ENCODE measurements around the gene RYR1. TPM values are rescaled to one million over a fixed set of nuclear protein-coding genes. Genes with fewer than 3 reads are reported as not detected.
"Not testable (repeated sequence)": the region's sequence is repeated elsewhere in the genome, so short reads cannot be mapped to it uniquely, and the experiment has no call there.

The RYR1 gene
- total RNA-seq, 2 donors from 2014 or later = 13.2 to 41.5 TPM

GRCh38 chr19:38495375-38495774 lies 61.9 kb downstream of the RYR1 start:
- H3K4me3 Mint-ChIP-seq; ATAC-seq (replicated peaks); H3K27ac Mint-ChIP-seq; H3K27me3 Mint-ChIP-seq; H3K9me3 Mint-ChIP-seq: not testable (repeated sequence)
- Mint-ChIP-seq H3K4me1 (peaks cover 10% of the 10 kb centered on the region), H3K36me3 (ENCODE audit: low read depth) (peaks cover 35% of the 10 kb centered on the region)

GRCh38 chr19:38496116-38496515 lies 62.6 kb downstream of the RYR1 start:
- Mint-ChIP-seq H3K4me3 (no peak overlapping the region), H3K27ac (no peak overlapping the region), H3K9me3 (no peaks in the 10 kb centered on the region), H3K27me3 (peaks cover 3% of the 10 kb centered on the region), H3K36me3 (ENCODE audit: low read depth) (peaks cover 31% of the 10 kb centered on the region), H3K4me1 (peaks cover 4% of the 10 kb centered on the region)
- no peak for ATAC-seq (replicated peaks)

- Mint-ChIP-seq H3K36me3 (ENCODE audit: low read depth) (peaks cover 33% of the 10 kb centered on the region), H3K27ac (no peak overlapping the region), H3K9me3 (no peaks in the 10 kb centered on the region), H3K27me3 (peaks cover 3% of the 10 kb centered on the region), H3K4me1 (peaks cover 4% of the 10 kb centered on the region), H3K4me3 (no peak overlapping the region)
- ATAC-seq (replicated peaks) = no peak
These were observed 63.4 kb downstream of the RYR1 start for GRCh38 chr19:38496603-38497487.

GRCh38 chr19:38497907-38498306 lies 64.4 kb downstream of the RYR1 start:
- no peak for ATAC-seq (replicated peaks)
- Mint-ChIP-seq H3K9me3 (no peaks in the 10 kb centered on the region), H3K36me3 (ENCODE audit: low read depth) (peaks cover 26% of the 10 kb centered on the region), H3K27me3 (no peaks in the 10 kb centered on the region), H3K27ac (peak overlapping the region; percentile 11), H3K4me1 (no peaks in the 10 kb centered on the region), H3K4me3 (no peak overlapping the region)

DNA sequence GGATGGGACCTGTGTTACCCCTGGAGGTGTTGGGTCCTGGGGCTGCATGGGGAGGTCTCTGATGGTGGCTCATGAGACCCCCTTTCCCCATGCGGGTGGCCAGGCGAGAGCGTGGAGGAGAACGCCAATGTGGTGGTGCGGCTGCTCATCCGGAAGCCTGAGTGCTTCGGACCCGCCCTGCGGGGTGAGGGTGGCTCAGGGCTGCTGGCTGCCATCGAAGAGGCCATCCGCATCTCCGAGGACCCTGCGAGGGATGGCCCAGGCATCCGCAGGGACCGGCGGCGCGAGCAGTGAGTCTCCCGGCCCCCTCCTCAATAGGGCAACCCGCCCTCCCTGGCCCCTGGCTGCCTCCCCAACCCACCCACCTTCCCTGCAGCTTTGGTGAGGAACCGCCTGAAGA lies 66.0 kb downstream of the RYR1 start:
- ATAC-seq (replicated peaks) = no peak
- Mint-ChIP-seq H3K9me3 (no peaks in the 10 kb centered on the region), H3K27ac (no peak overlapping the region), H3K4me1 (peaks cover 4% of the 10 kb centered on the region), H3K36me3 (ENCODE audit: low read depth) (peaks cover 35% of the 10 kb centered on the region), H3K27me3 (no peaks in the 10 kb centered on the region), H3K4me3 (no peak overlapping the region)

DNA sequence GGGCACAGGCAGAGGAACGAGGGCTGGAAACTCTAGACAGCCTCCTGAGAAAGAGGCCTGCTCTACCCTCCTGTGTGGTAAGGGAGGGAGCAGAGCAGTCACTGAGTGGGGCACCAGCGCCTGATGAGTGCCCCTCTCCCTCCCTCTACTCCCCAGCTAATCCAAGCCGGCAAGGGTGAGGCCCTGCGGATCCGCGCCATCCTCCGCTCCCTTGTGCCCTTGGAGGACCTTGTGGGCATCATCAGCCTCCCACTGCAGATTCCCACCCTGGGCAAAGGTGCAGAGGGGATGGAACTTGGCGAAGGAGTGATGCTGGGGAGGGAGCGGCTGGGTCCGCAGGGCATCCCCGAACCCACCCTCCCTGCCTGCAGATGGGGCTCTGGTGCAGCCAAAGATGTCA lies 67.0 kb downstream of the RYR1 start:
- H3K4me3 Mint-ChIP-seq = no peak overlapping the region
- no peak overlapping the region for H3K27ac Mint-ChIP-seq
- peaks cover 40% of the 10 kb centered on the region for H3K36me3 Mint-ChIP-seq (ENCODE audit: low read depth)
- no peaks in the 10 kb centered on the region for H3K27me3 Mint-ChIP-seq
- peaks cover 4% of the 10 kb centered on the region for H3K4me1 Mint-ChIP-seq
- H3K9me3 Mint-ChIP-seq = no peaks in the 10 kb centered on the region
- ATAC-seq (replicated peaks) = no peak

DNA sequence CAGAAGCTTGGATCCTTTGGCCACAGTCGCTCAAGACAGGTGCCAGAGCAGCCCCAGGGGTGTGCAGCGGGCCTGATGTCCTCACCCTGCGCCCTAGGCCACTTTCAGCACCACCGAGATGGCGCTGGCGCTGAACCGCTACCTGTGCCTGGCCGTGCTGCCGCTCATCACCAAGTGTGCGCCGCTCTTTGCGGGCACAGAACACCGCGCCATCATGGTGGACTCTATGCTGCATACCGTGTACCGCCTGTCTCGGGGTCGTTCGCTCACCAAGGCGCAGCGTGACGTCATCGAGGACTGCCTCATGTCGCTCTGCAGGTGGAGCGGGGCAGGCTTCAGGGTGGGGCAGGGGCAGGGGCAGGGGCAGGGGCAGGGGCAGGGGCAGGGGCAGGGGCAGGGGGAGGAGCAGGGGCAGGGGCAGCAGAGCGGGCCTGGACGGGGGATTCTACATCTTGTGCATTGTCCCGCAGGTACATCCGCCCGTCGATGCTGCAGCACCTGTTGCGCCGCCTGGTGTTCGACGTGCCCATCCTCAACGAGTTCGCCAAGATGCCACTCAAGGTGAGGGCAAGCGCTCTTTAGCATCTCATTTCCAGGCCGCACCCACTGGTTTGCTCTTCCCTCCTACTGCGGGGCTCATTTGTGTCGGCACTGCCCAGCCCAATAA lies 69.1 kb downstream of the RYR1 start:
- no peak for ATAC-seq (replicated peaks)
- Mint-ChIP-seq H3K4me3 (no peak overlapping the region), H3K27me3 (no peaks in the 10 kb centered on the region), H3K4me1 (peaks cover 4% of the 10 kb centered on the region), H3K36me3 (ENCODE audit: low read depth) (peaks cover 47% of the 10 kb centered on the region), H3K9me3 (no peaks in the 10 kb centered on the region), H3K27ac (no peak overlapping the region)

- Mint-ChIP-seq H3K36me3 (ENCODE audit: low read depth) (peaks cover 52% of the 10 kb centered on the region), H3K27ac (no peak overlapping the region), H3K4me1 (peaks cover 4% of the 10 kb centered on the region), H3K9me3 (no peaks in the 10 kb centered on the region), H3K27me3 (no peaks in the 10 kb centered on the region), H3K4me3 (no peak overlapping the region)
- ATAC-seq (replicated peaks) = no peak
These were observed 69.6 kb downstream of the RYR1 start for GRCh38 chr19:38503077-38503410.

DNA sequence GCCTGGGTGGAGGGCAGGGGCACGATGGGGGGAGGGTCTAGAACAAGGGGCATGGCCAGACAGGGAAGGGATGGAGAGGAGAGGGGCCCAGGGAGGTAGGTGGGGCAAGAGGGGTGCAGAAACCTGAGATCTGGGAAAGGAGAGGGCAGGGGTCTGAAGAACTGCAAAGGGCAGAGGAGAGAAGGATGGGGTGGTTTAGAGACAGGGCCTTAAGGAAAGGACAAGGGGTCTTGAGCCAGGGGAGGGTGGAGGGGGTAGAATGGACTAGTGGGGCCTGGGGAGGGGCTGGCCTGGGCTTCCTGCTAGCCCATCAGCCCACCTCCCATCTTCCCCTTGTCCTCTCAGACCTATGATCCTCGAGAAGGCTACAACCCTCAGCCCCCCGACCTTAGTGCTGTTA lies 72.5 kb downstream of the RYR1 start:
- H3K27me3 Mint-ChIP-seq = no peaks in the 10 kb centered on the region
- H3K4me1 Mint-ChIP-seq = peaks cover 4% of the 10 kb centered on the region
- H3K27ac Mint-ChIP-seq = no peak overlapping the region
- no peaks in the 10 kb centered on the region for H3K9me3 Mint-ChIP-seq
- H3K4me3 Mint-ChIP-seq = no peak overlapping the region
- peaks cover 56% of the 10 kb centered on the region for H3K36me3 Mint-ChIP-seq (ENCODE audit: low read depth)
- no peak for ATAC-seq (replicated peaks)

GRCh38 chr19:38506375-38506722 lies 72.9 kb downstream of the RYR1 start:
- H3K27me3 Mint-ChIP-seq = peaks cover 2% of the 10 kb centered on the region
- no peak for ATAC-seq (replicated peaks)
- H3K27ac Mint-ChIP-seq = no peak overlapping the region
- H3K4me3 Mint-ChIP-seq = peak overlapping the region; percentile 33
- no peaks in the 10 kb centered on the region for H3K9me3 Mint-ChIP-seq
- peaks cover 4% of the 10 kb centered on the region for H3K4me1 Mint-ChIP-seq
- peaks cover 55% of the 10 kb centered on the region for H3K36me3 Mint-ChIP-seq (ENCODE audit: low read depth)

DNA sequence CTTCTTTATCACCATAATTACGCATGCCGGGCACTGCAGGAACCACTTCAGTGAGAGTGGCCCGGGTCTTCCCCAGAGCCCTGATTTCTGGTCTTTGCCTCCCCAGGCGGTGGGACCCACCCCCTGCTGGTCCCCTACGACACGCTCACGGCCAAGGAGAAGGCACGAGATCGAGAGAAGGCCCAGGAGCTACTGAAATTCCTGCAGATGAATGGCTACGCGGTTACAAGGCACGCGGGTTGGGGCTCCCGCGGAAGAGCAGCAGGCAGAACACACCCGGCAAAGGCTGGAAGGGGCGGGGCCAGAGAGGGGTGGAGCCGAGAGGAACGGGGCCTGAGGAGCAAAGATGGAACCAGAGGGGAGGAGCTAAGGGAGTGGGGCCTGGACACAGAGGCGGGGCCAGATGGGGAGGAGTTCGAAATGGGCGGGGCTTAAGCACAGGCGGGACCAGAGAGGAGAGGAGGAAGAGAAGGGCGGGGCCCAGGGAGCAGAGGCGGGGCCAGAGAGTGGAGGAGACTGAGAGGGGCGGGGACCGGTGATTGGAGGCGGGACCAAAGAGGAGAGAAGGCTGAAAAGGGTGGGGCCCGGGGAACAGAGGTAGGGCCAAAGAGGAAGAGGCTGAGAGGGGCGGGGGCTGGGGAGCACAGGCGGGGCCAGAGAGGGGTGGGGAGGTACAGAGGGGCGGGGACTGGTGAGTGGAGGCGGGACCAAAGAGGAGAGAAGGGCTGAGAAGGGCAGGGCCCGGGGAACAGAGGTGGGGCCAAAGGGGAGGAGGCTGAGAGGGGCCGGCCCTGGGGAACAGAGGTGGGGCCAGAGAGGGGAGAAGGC lies 73.4 kb downstream of the RYR1 start:
- peaks cover 4% of the 10 kb centered on the region for H3K27me3 Mint-ChIP-seq
- H3K27ac Mint-ChIP-seq = no peak overlapping the region
- peak overlapping the region; percentile 33 for H3K4me3 Mint-ChIP-seq
- H3K9me3 Mint-ChIP-seq = no peaks in the 10 kb centered on the region
- ATAC-seq (replicated peaks) = peak; percentile 91
- H3K36me3 Mint-ChIP-seq (ENCODE audit: low read depth) = peaks cover 52% of the 10 kb centered on the region
- peaks cover 4% of the 10 kb centered on the region for H3K4me1 Mint-ChIP-seq

DNA sequence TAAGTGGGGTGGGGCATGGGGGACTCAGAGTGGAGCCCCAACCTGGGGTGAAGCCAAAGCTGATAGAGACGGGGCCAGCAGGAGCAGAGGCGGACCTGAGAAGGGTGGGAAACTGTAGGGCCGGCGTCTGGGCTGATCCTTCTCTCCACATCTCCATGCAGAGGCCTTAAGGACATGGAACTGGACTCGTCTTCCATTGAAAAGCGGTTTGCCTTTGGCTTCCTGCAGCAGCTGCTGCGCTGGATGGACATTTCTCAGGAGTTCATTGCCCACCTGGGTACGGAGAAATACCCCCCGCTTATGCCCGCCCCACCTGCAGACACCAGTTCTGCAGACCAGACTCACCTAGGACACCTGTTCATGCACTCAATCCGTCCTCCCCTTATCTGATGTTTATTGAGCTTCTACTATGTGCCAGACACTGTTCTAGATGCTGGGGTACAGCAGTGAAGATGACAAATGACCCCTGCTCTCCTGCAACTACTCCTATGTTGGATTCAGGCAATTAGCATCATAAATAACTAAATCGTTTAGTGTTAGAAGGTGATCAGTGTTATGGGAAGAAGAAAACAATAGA lies 74.1 kb downstream of the RYR1 start:
- no peak overlapping the region for H3K27ac Mint-ChIP-seq
- H3K27me3 Mint-ChIP-seq = peaks cover 4% of the 10 kb centered on the region
- peaks cover 4% of the 10 kb centered on the region for H3K4me1 Mint-ChIP-seq
- peaks cover 52% of the 10 kb centered on the region for H3K36me3 Mint-ChIP-seq (ENCODE audit: low read depth)
- no peaks in the 10 kb centered on the region for H3K9me3 Mint-ChIP-seq
- no peak overlapping the region for H3K4me3 Mint-ChIP-seq
- no peak for ATAC-seq (replicated peaks)

GRCh38 chr19:38508507-38508906 lies 75.0 kb downstream of the RYR1 start:
- no peak overlapping the region for H3K27ac Mint-ChIP-seq
- ATAC-seq (replicated peaks) = no peak
- H3K9me3 Mint-ChIP-seq = no peaks in the 10 kb centered on the region
- H3K36me3 Mint-ChIP-seq (ENCODE audit: low read depth) = peaks cover 45% of the 10 kb centered on the region
- H3K4me1 Mint-ChIP-seq = peaks cover 4% of the 10 kb centered on the region
- H3K4me3 Mint-ChIP-seq = no peak overlapping the region
- peaks cover 4% of the 10 kb centered on the region for H3K27me3 Mint-ChIP-seq

GRCh38 chr19:38509027-38509426 lies 75.5 kb downstream of the RYR1 start:
- peaks cover 39% of the 10 kb centered on the region for H3K36me3 Mint-ChIP-seq (ENCODE audit: low read depth)
- peaks cover 4% of the 10 kb centered on the region for H3K4me1 Mint-ChIP-seq
- no peak overlapping the region for H3K27ac Mint-ChIP-seq
- no peaks in the 10 kb centered on the region for H3K9me3 Mint-ChIP-seq
- no peak overlapping the region for H3K4me3 Mint-ChIP-seq
- H3K27me3 Mint-ChIP-seq = peaks cover 4% of the 10 kb centered on the region
- ATAC-seq (replicated peaks) = no peak

All from activated T-helper 17 cell treated with anti-CD3 and anti-CD28 coated beads, Interleukin-2, amount 50 U/mL, for 72 hours (primary cell).